NCI-H510A treated with DMSO at 0.1 percent for 48 hours (cell line): ENCODE measurements around the gene SNED1.

Experiments used
- DNase-seq: peaks from one replicate; lab custom pipeline; 2025; lab: John Stamatoyannopoulos, UW

Gene SNED1

GRCh38 chr2:241049739-241050623 lies 51.6 kb downstream of the SNED1 start:
- DNase-seq = no peak

- no peak for DNase-seq
Observed at GRCh38 chr2:241050624-241051577, 52.5 kb downstream of the SNED1 start.

DNA sequence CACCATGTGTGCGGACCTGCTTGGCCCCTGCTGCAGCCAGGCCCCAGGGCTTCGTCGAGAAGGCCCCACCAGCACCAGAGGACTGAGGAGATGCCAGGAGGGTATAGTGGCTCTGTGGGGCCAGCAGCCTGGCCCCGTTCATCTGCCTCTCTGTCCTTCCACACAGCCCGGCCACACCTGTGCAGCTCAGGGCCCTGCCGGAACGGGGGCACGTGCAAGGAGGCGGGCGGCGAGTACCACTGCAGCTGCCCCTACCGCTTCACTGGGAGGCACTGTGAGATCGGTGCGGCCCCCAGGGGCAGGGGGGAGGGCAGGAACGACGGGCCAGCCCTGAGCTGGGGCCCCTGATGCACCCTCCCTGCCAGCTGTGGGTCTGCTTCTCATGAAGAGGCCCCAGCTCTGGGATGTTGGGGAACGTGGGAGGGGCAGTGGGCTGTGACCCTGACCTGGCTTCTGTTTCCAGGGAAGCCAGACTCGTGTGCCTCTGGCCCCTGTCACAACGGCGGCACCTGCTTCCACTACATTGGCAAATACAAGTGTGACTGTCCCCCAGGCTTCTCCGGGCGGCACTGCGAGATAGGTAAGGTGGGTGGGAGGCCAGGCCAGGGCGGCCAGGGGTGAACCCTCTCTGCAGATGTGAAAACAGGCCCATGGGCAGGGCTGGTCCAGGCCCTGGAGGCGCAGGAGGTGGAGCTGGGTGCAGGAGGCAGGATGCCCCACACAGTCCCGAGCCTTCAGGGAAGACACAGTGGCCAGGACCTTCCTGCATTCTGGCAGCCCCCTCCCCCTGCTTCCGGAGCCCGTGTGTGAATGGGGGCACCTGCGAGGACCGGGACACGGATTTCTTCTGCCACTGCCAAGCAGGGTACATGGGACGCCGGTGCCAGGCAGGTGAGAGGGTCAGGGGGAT lies 53.4 kb downstream of the SNED1 start:
- no peak for DNase-seq

GRCh38 chr2:241052677-241053360 lies 54.4 kb downstream of the SNED1 start:
- no peak for DNase-seq

GRCh38 chr2:241053576-241054251 lies 55.3 kb downstream of the SNED1 start:
- DNase-seq = no peak

- DNase-seq = no peak
Observed at GRCh38 chr2:241061275-241061674, 62.9 kb downstream of the SNED1 start.

- no peak for DNase-seq
Observed at GRCh38 chr2:241062389-241063092, 64.1 kb downstream of the SNED1 start.

- DNase-seq = no peak
Observed at GRCh38 chr2:241063093-241063551, 64.7 kb downstream of the SNED1 start.

GRCh38 chr2:241063587-241063986 lies 65.2 kb downstream of the SNED1 start:
- DNase-seq = no peak

GRCh38 chr2:241064008-241064801 lies 65.8 kb downstream of the SNED1 start:
- peak; percentile 79 for DNase-seq

GRCh38 chr2:241064802-241065354 lies 66.5 kb downstream of the SNED1 start:
- no peak for DNase-seq

GRCh38 chr2:241065355-241065803 lies 67.0 kb downstream of the SNED1 start:
- DNase-seq = peak; percentile 54

DNA sequence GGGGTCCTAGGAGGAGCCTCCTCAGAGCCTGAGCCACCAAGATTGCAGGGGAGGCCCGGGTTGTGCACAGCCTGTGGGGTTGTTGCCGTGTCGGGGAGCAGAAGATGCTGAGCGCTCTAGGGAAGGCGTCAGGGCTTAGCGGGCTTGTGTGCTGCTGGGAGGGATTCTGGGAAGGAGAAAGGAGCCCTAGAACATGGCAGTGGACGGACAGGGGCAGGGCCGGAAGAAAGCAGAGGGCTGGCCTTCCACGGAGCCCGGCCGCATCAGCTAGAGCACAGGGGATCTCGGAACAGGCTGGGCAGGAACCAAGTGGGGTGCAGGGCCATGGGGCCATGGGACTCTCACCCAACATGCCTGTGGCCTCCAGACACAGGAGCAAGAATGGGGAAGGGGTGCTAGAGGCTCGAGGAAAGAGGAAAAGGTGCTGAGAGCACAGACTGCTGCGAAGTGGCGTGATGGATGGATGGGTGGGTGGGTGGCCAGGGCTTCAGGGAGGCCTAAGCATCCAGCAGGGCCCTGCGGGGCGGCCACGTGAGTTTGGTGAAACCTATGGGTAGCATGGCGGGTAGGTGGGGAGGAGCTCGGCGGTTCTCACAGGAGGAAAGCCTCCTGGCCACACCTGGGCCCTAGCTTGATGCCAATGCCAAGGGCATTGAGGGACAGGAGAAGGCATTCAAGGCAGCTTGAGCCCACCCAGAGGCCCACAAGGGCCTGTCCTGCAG lies 67.9 kb downstream of the SNED1 start:
- DNase-seq = no peak

- DNase-seq = no peak
Observed at GRCh38 chr2:241066893-241067341, 68.5 kb downstream of the SNED1 start.

GRCh38 chr2:241067501-241068135 lies 69.2 kb downstream of the SNED1 start:
- DNase-seq = no peak

GRCh38 chr2:241068136-241068941 lies 69.9 kb downstream of the SNED1 start:
- no peak for DNase-seq
